IMR-90 (cell line): ENCODE data around the gene CUX1. TPM values are rescaled to one million over a fixed set of nuclear protein-coding genes. Genes with fewer than 3 reads are reported as not detected.

Source experiments
- ATAC-seq: fragments of 200-7000 bp; cut with Tn5 transposase; 2 replicates; pipeline ENCODE4 v1.9.1; 2020; ENCODE audit warnings: low read depth, mild to moderate bottlenecking, moderate library complexity
- BruUV-seq: library from RNA; stranded (reverse); fragments of 400-500 nt; replicated peaks from 2 replicates; lab custom pipeline; 2021; lab: Mats Ljungman, UMichigan
- CTCF ChIA-PET: fragments of 300-600 bp; formaldehyde crosslinking; extraction: SDS; loops from one replicate; lab custom pipeline; 2021; ENCODE audit warnings: antibody characterized with exemption; lab: Yijun Ruan, JAX
- POLR2A ChIA-PET: fragments of 300-600 bp; sonication (Branson Sonifier 250); formaldehyde crosslinking; loops from one replicate; lab custom pipeline; 2022; ENCODE audit warnings: antibody characterized with exemption; ENCODE audit not compliant: unreplicated experiment; lab: Charles Lee
- DNase-seq: peaks from one replicate; pipeline ENCODE4 v3.0.0; 2013
- H2AFZ ChIP-seq: replicated peaks from 2 replicates; pipeline ENCODE3; 2013; ENCODE audit warnings: low read length, mild to moderate bottlenecking; ENCODE audit not compliant: poor library complexity
- H2AK5ac ChIP-seq: 2 replicates; pipeline ENCODE4 v1.6.1; 2013; ENCODE audit warnings: low read depth, low read length, inconsistent platforms
- H2AK9ac ChIP-seq: replicated peaks from 2 replicates; pipeline ENCODE3; 2013; ENCODE audit warnings: mild to moderate bottlenecking, low read depth, low read length, moderate library complexity; ENCODE audit not compliant: poor library complexity
- H2BK120ac ChIP-seq: 2 replicates; pipeline ENCODE4 v1.6.1; 2013; ENCODE audit warnings: low read depth, low read length, inconsistent platforms
- H2BK15ac ChIP-seq: 3 replicates; pipeline ENCODE4 v1.6.1; 2013; ENCODE audit warnings: low read depth, low read length, inconsistent platforms
- H2BK20ac ChIP-seq: 2 replicates; pipeline ENCODE4 v1.6.1; 2013; ENCODE audit warnings: low read depth, mild to moderate bottlenecking, inconsistent platforms, low read length, moderate library complexity
- H2BK5ac ChIP-seq: 2 replicates; pipeline ENCODE4 v1.6.1; 2013; ENCODE audit warnings: mild to moderate bottlenecking, low read depth, low read length, inconsistent platforms; ENCODE audit not compliant: poor library complexity, severe bottlenecking
- H3K14ac ChIP-seq: replicated peaks from 2 replicates; pipeline ENCODE4 v1.6.1; 2013; ENCODE audit warnings: low read depth, low read length, inconsistent platforms
- H3K18ac ChIP-seq: 2 replicates; pipeline ENCODE4 v1.6.1; 2013; ENCODE audit warnings: low read depth, low read length, control low read depth
- H3K23ac ChIP-seq: 2 replicates; pipeline ENCODE4 v1.6.1; 2013; ENCODE audit warnings: low read depth, low read length, inconsistent platforms
- H3K27ac ChIP-seq: 2 replicates; pipeline ENCODE4 v1.5.1; 2013; ENCODE audit warnings: mild to moderate bottlenecking, control low read depth, low read length; ENCODE audit not compliant: insufficient read depth
- H3K27me3 ChIP-seq: 2 replicates; pipeline ENCODE4 v1.6.1; 2013; ENCODE audit warnings: low read length; ENCODE audit not compliant: control insufficient read depth, insufficient read depth
- H3K36me3 ChIP-seq: 2 replicates; pipeline ENCODE4 v1.6.1; 2013; ENCODE audit warnings: low read length, mixed read lengths; ENCODE audit not compliant: control insufficient read depth, insufficient read depth
- H3K4ac ChIP-seq: 2 replicates; pipeline ENCODE4 v1.6.1; 2013; ENCODE audit warnings: low read depth, low read length, inconsistent platforms
- H3K4me1 ChIP-seq: 2 replicates; pipeline ENCODE4 v1.6.1; 2013; ENCODE audit warnings: low read length, mixed read lengths; ENCODE audit not compliant: control insufficient read depth, insufficient read depth
- H3K4me2 ChIP-seq: 2 replicates; pipeline ENCODE4 v1.6.1; 2013; ENCODE audit warnings: low read depth, mild to moderate bottlenecking, control low read depth, low read length, moderate library complexity
- H3K4me3 ChIP-seq: 2 replicates; pipeline ENCODE4 v1.5.1; 2013; ENCODE audit warnings: low read depth, mild to moderate bottlenecking, control low read depth, low read length, moderate library complexity; ENCODE audit not compliant: insufficient read depth
- H3K56ac ChIP-seq: 2 replicates; pipeline ENCODE4 v1.6.1; 2013; ENCODE audit warnings: low read length, inconsistent platforms; ENCODE audit not compliant: insufficient read depth; ENCODE audit errors: extremely low read depth
- H3K79me1 ChIP-seq, 2 experiments: 2 replicates each; pipeline ENCODE4 v1.6.1; 2013; ENCODE audit warnings: low read length in 2 of 2, inconsistent platforms in 1 of 2, low read depth in 1 of 2
- H3K9ac ChIP-seq: 2 replicates; pipeline ENCODE4 v1.6.1; 2013; ENCODE audit warnings: low read depth, low read length, control low read depth
- H3K9me1 ChIP-seq: 2 replicates; pipeline ENCODE4 v1.6.1; 2013; ENCODE audit warnings: low read length, inconsistent platforms; ENCODE audit not compliant: insufficient read depth
- H3K9me3 ChIP-seq: 2 replicates; pipeline ENCODE4 v1.6.1; 2013; ENCODE audit warnings: low read length; ENCODE audit not compliant: control insufficient read depth, insufficient read depth
- H4K20me1 ChIP-seq: 2 replicates; pipeline ENCODE4 v1.6.1; 2013; ENCODE audit warnings: low read length, inconsistent platforms; ENCODE audit not compliant: insufficient read depth
- H4K5ac ChIP-seq: 2 replicates; pipeline ENCODE4 v1.6.1; 2013; ENCODE audit warnings: mild to moderate bottlenecking, low read depth, low read length, control low read depth
- H4K8ac ChIP-seq, 2 experiments: 2 replicates each; pipeline ENCODE4 v1.6.1; 2013; ENCODE audit warnings: low read depth in 2 of 2, low read length in 2 of 2, control low read depth in 1 of 2, inconsistent platforms in 1 of 2
- H4K91ac ChIP-seq: 2 replicates; pipeline ENCODE4 v1.6.1; 2013; ENCODE audit warnings: low read depth, low read length, inconsistent platforms; ENCODE audit not compliant: insufficient read depth
- CTCF ChIP-seq: conservative IDR thresholded peaks from 2 replicates; pipeline ENCODE4 v1.5.1; 2012; ENCODE audit warnings: mild to moderate bottlenecking, low read depth, low read length, improper control_type of control experiment
- ELK1 ChIP-seq: fragments of 150-350 bp; IDR thresholded peaks from 2 replicates; pipeline ENCODE4 v1.6.1; 2016; ENCODE audit warnings: low read depth, mild to moderate bottlenecking, low read length, moderate library complexity, borderline replicate concordance
- MAFK ChIP-seq: IDR thresholded peaks from 2 replicates; pipeline ENCODE4 v1.6.1; 2012; ENCODE audit warnings: low read depth, low read length, improper control_type of control experiment
- MAZ ChIP-seq: IDR thresholded peaks from 2 replicates; pipeline ENCODE4 v1.6.1; 2012; ENCODE audit warnings: low read depth, mild to moderate bottlenecking, low read length, improper control_type of control experiment, moderate library complexity, borderline replicate concordance
- RAD21 ChIP-seq: IDR thresholded peaks from 2 replicates; pipeline ENCODE4 v1.6.1; 2012; ENCODE audit warnings: low read length, improper control_type of control experiment
- RCOR1 ChIP-seq: IDR thresholded peaks from 2 replicates; pipeline ENCODE4 v1.6.1; 2012; ENCODE audit warnings: mild to moderate bottlenecking, low read length, improper control_type of control experiment; ENCODE audit not compliant: insufficient replicate concordance
- RFX5 ChIP-seq: IDR thresholded peaks from 2 replicates; pipeline ENCODE4 v1.8.0; 2012; ENCODE audit warnings: low read depth, mild to moderate bottlenecking, low read length, moderate library complexity
- SMC3 ChIP-seq: fragments of 150-350 bp; IDR thresholded peaks from 2 replicates; pipeline ENCODE4 v1.6.1; 2016; ENCODE audit warnings: low read depth, mild to moderate bottlenecking, antibody characterized with exemption, low read length, moderate library complexity
- WGBS, 2 experiments: methylation state at CpG; one replicate each; pipeline versions ENCODE4 v1.1.5 to v1.1.7; 2013; ENCODE audit warnings: missing lambda C conversion rate in 2 of 2; ENCODE audit not compliant: insufficient read length in 1 of 2; ENCODE audit errors: extremely low coverage in 2 of 2; 5-methylcytosine and 5-hydroxymethylcytosine counted together
- dilution Hi-C: fragments of 300-500 bp; cut with HindIII; formaldehyde crosslinking; loops from one replicate; pipeline ENCODE4 v1.14.3; 2018; ENCODE audit warnings: low sequenced_read_pairs; ENCODE audit not compliant: unreplicated experiment
- in situ Hi-C: fragments of 300-500 bp; cut with MboI; formaldehyde crosslinking; loops from 3 replicates; pipeline ENCODE4 v1.14.3; 2019; ENCODE audit warnings: low sequenced_read_pairs, inconsistent platforms, mixed read lengths
- intact Hi-C: fragments of 100-400 bp; cut with micrococcal nuclease; formaldehyde crosslinking; loops from 2 replicates; pipeline ENCODE4 v1.10.0; 2022
- polyA plus RNA-seq, 3 experiments: library from polyadenylated mRNA; depleted of rRNA; stranded (reverse); fragments of >200 nt; gene quantifications; 2 replicates each; pipeline ENCODE4 v1.2.3, GENCODE V29; 2012; ENCODE audit warnings: low replicate concordance in 1 of 3
- total RNA-seq: library from RNA; depleted of rRNA; stranded (reverse); fragments of >200 nt; gene quantifications from 2 replicates; pipeline ENCODE4 v1.2.3, GENCODE V29; 2012

Gene CUX1
- total and polyA plus RNA-seq, 2 of the 4 experiments (the other 2 are of a cell fraction): 19.7 to 46.4 TPM

- H3K9ac ChIP-seq: peak overlapping the region; percentile 34; the same call in 1 of the 2 replicates
- POLR2A ChIA-PET: interaction anchor here (0.5 kb wide), 1 partner anchor 520 kb away, joined by 3 read pairs; no protein-coding TSS in a partner anchor
- intact Hi-C loops: loop anchor here (2.0 kb wide), 1 partner anchor 19 kb away; no protein-coding TSS in a partner anchor
Measured at GRCh38 chr7:102287981-102288278, 470.5 kb downstream of the CUX1 start.

More at GRCh38 chr7:102287981-102288278, 470.5 kb downstream of the CUX1 start:
- Histone ChIP-seq H3K18ac (no peak overlapping the region), H3K9me3 (no peaks in the 10 kb centered on the region), H2BK15ac (no peak overlapping the region), H4K5ac (no peak overlapping the region), H2BK20ac (no peak overlapping the region), H3K79me1 (peaks cover 0 to 8% of the 10 kb centered on the region in 2 experiments; a peak in 1 of 4 replicates), H3K23ac (no peak overlapping the region), H4K91ac (no peak overlapping the region), H2AK5ac (peak overlapping the region; percentile 5; the same call in 1 of the 2 replicates), H4K20me1 (peaks cover 12% of the 10 kb centered on the region; the same call in 1 of the 2 replicates), H4K8ac (peak overlapping the region in 1 of 2 experiments; percentile 40; a peak in 1 of 4 replicates), H3K4ac (no peak overlapping the region), H2BK5ac (no peak overlapping the region), H3K56ac (no peak overlapping the region), H3K14ac (no peak overlapping the region), H2AK9ac (peak overlapping the region; percentile 44), H3K36me3 (no peaks in the 10 kb centered on the region), H3K9me1 (no peaks in the 10 kb centered on the region), H3K4me1 (peaks cover 4% of the 10 kb centered on the region; the same call in 1 of the 2 replicates), H3K4me2 (peak overlapping the region; percentile 84), H3K4me3 (peak overlapping the region; percentile 97), H3K27ac (no peak overlapping the region), H3K27me3 (no peaks in the 10 kb centered on the region), H2BK120ac (no peak overlapping the region), H2AFZ (peak overlapping the region; percentile 95)
- in situ Hi-C loops: no loop called here
- ATAC-seq (no peak), DNase-seq (no peak)
- BruUV-seq: no TSS peak
- TF ChIP-seq CTCF: no peak
- TF ChIP-seq SMC3: no peak
- no peak for TF ChIP-seq RCOR1
- no peak for TF ChIP-seq MAFK
- no peak for TF ChIP-seq ELK1
- no peak for TF ChIP-seq RAD21
- no peak for TF ChIP-seq RFX5
- no peak for TF ChIP-seq MAZ
- WGBS, 2 experiments: no CpG with 5 or more reads among the region's 5 CpGs
- dilution Hi-C loops: no loop called here
- CTCF ChIA-PET: no interaction called here
